Keratinocyte (primary cell): Measurements from ENCODE around the gene CTDSPL. TPM values are rescaled to one million over a fixed set of nuclear protein-coding genes. Genes with fewer than 3 reads are reported as not detected.

Experiments used
- DNase-seq: peaks from one replicate; pipeline ENCODE4 v3.0.0-alpha.2; 2011; ENCODE audit warnings: low read depth, missing footprints, low spot score
- FAIRE-seq: peaks from 2 replicates; lab custom pipeline; 2011; peaks lifted over from hg19 to GRCh38; lab: Jason Lieb, UNC
- H2AFZ ChIP-seq: 2 replicates; pipeline ENCODE4 v1.6.0; 2012; ENCODE audit warnings: low read length, control low read depth, inconsistent platforms; ENCODE audit not compliant: control insufficient read depth
- H3K27ac ChIP-seq: 2 replicates; pipeline ENCODE4 v1.5.1; 2011; ENCODE audit warnings: low read length; ENCODE audit not compliant: control insufficient read depth, insufficient read depth
- H3K27me3 ChIP-seq: 3 replicates; pipeline ENCODE4 v1.6.0; 2011; ENCODE audit warnings: low read length; ENCODE audit not compliant: control insufficient read depth, insufficient read depth; ENCODE audit errors: extremely low read depth
- H3K36me3 ChIP-seq, 2 experiments: 2 replicates in 1 of 2; 3 replicates in 1 of 2; pipeline ENCODE4 v1.5.1; 2011; ENCODE audit warnings: low read length in 2 of 2, mild to moderate bottlenecking in 1 of 2; ENCODE audit not compliant: control insufficient read depth in 2 of 2, insufficient read depth in 2 of 2; ENCODE audit errors: extremely low read depth in 1 of 2
- H3K4me1 ChIP-seq: 3 replicates; pipeline ENCODE4 v1.5.1; 2011; ENCODE audit warnings: low read length; ENCODE audit not compliant: control insufficient read depth, insufficient read depth; ENCODE audit errors: extremely low read depth
- H3K4me2 ChIP-seq: 3 replicates; pipeline ENCODE4 v1.6.0; 2011; ENCODE audit warnings: low read depth, low read length; ENCODE audit not compliant: control insufficient read depth, insufficient read depth; ENCODE audit errors: extremely low read depth
- H3K4me3 ChIP-seq, 3 experiments: fragments of 200-600 bp in 1 of 3; sonication (generic) in 1 of 3; 2 replicates in 2 of 3; 3 replicates in 1 of 3; pipeline ENCODE4 v1.5.1; 2011 to 2016; ENCODE audit warnings: low read length in 3 of 3, mild to moderate bottlenecking in 3 of 3, control low read depth in 2 of 3, inconsistent platforms in 1 of 3, low read depth in 1 of 3, mixed read lengths in 1 of 3, mixed run types in 1 of 3, moderate library complexity in 1 of 3; ENCODE audit not compliant: control insufficient read depth in 2 of 3, insufficient read depth in 2 of 3; ENCODE audit errors: extremely low read depth in 1 of 3
- H3K79me2 ChIP-seq: 2 replicates; pipeline ENCODE4 v1.6.0; 2012; ENCODE audit warnings: low read length; ENCODE audit not compliant: control insufficient read depth, insufficient read depth
- H3K9ac ChIP-seq: 3 replicates; pipeline ENCODE4 v1.6.0; 2011; ENCODE audit warnings: low read length; ENCODE audit not compliant: control insufficient read depth, insufficient read depth; ENCODE audit errors: extremely low read depth
- H3K9me1 ChIP-seq: 3 replicates; pipeline ENCODE4 v1.6.0; 2011; ENCODE audit warnings: low read length; ENCODE audit not compliant: control insufficient read depth, insufficient read depth; ENCODE audit errors: extremely low read depth
- H3K9me3 ChIP-seq: 2 replicates; pipeline ENCODE4 v1.5.1; 2012; ENCODE audit warnings: low read depth, low read length; ENCODE audit not compliant: control insufficient read depth
- H4K20me1 ChIP-seq: 3 replicates; pipeline ENCODE4 v1.6.0; 2011; ENCODE audit warnings: low read length; ENCODE audit not compliant: control insufficient read depth, insufficient read depth; ENCODE audit errors: extremely low read depth
- EZH2 ChIP-seq: IDR thresholded peaks from one replicate; pipeline ENCODE4 v1.6.1; 2012; ENCODE audit warnings: inconsistent platforms, mild to moderate bottlenecking, low read length, moderate library complexity
- dilution Hi-C: fragments of 300-500 bp; cut with MboI; formaldehyde crosslinking; loops from one replicate; pipeline ENCODE4 v1.7.0; 2020; ENCODE audit warnings: low sequenced_read_pairs; ENCODE audit not compliant: extremely low pct_ligation_motif_present
- polyA plus RNA-seq, 5 experiments: library from polyadenylated mRNA; depleted of rRNA in 3 of 5; stranded (reverse) in 3 of 5; stranded (forward) in 1 of 5; unstranded in 1 of 5; fragments of >200 nt; gene quantifications; 1 replicate in 1 of 5; 2 replicates in 3 of 5; 3 replicates in 1 of 5; pipeline versions ENCODE4 v1.2.1 to v1.2.3, GENCODE V29; 2011 to 2012; ENCODE audit warnings: missing spikeins in 2 of 5, low read depth in 1 of 5, low replicate concordance in 1 of 5
- TF ChIP-seq, protein P1 (sequence below), 3 experiments: IDR thresholded peaks in 1 of 3; conservative IDR thresholded peaks in 1 of 3; optimal IDR thresholded peaks in 1 of 3; 2 replicates in 2 of 3; 3 replicates in 1 of 3; pipeline versions ENCODE3 to v1.5.1; 2011; ENCODE audit warnings: low read length in 3 of 3, mild to moderate bottlenecking in 3 of 3, moderate library complexity in 2 of 3, control low read depth in 1 of 3, inconsistent platforms in 1 of 3; ENCODE audit not compliant: insufficient read depth in 2 of 3; ENCODE audit errors: extremely low read depth in 1 of 3

CTDSPL gene
- polyA plus RNA-seq, 1 donor (not counting 4 experiments of a cell fraction or from before 2014, with no cell fraction given): 83.2 TPM

DNA sequence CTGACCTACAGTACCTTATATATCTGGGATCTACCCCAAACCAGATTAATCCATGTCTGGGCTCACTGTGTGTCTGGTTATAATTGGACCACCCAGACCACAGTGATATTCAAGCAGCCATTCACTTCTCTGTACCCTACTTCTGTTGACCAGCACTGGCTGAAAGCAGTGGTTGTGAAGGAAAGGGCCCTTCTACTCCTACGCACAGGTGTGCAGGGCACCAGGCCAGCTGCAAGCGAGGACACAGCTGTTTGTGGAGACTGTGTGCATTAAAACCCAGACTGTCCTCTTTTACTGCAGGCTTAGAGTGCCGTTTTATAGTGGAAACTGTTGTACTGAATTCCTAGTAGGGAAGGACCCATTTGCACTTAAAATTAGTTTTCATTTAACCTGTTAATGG lies 29.5 kb downstream of the CTDSPL start:
- FAIRE-seq (no peak), DNase-seq (no peak)
- H2AFZ ChIP-seq: no peak overlapping the region
- no peak for TF ChIP-seq EZH2
- TF ChIP-seq, protein P1, sequence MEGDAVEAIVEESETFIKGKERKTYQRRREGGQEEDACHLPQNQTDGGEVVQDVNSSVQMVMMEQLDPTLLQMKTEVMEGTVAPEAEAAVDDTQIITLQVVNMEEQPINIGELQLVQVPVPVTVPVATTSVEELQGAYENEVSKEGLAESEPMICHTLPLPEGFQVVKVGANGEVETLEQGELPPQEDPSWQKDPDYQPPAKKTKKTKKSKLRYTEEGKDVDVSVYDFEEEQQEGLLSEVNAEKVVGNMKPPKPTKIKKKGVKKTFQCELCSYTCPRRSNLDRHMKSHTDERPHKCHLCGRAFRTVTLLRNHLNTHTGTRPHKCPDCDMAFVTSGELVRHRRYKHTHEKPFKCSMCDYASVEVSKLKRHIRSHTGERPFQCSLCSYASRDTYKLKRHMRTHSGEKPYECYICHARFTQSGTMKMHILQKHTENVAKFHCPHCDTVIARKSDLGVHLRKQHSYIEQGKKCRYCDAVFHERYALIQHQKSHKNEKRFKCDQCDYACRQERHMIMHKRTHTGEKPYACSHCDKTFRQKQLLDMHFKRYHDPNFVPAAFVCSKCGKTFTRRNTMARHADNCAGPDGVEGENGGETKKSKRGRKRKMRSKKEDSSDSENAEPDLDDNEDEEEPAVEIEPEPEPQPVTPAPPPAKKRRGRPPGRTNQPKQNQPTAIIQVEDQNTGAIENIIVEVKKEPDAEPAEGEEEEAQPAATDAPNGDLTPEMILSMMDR (optimal IDR thresholded peaks at IDR 0.05 in 1 of 3, IDR thresholded peaks at IDR 0.05 in 1 of 3, conservative IDR thresholded peaks at IDR 0.05 in 1 of 3; ENCODE audit: extremely low read depth in 1 of 3, insufficient read depth in 2 of 3, low read length in 3 of 3): no peak
- no peaks in the 10 kb centered on the region for H3K27me3 ChIP-seq
- H3K4me2 ChIP-seq: no peak overlapping the region
- peaks cover 6% of the 10 kb centered on the region for H3K9me1 ChIP-seq
- dilution Hi-C loops: no loop called here
- H3K79me2 ChIP-seq: peaks cover 86% of the 10 kb centered on the region
- H3K27ac ChIP-seq: no peak overlapping the region
- H4K20me1 ChIP-seq: peaks cover 4% of the 10 kb centered on the region
- no peak overlapping the region for H3K9ac ChIP-seq
- H3K36me3 ChIP-seq: no peaks in the 10 kb centered on the region
- no peaks in the 10 kb centered on the region for H3K9me3 ChIP-seq
- H3K4me3 ChIP-seq: no peak overlapping the region
- H3K4me1 ChIP-seq: peaks cover 6% of the 10 kb centered on the region

GRCh38 chr3:37892927-37893600 lies 31.4 kb downstream of the CTDSPL start:
- peaks cover 4% of the 10 kb centered on the region for H4K20me1 ChIP-seq
- TF ChIP-seq, protein P1 (optimal IDR thresholded peaks at IDR 0.05 in 1 of 3, IDR thresholded peaks at IDR 0.05 in 1 of 3, conservative IDR thresholded peaks at IDR 0.05 in 1 of 3; ENCODE audit: extremely low read depth in 1 of 3, insufficient read depth in 2 of 3, low read length in 3 of 3): no peak
- no peak for TF ChIP-seq EZH2
- H3K4me1 ChIP-seq: peaks cover 6% of the 10 kb centered on the region
- no peak for DNase-seq
- dilution Hi-C loops: no loop called here
- peaks cover 6% of the 10 kb centered on the region for H3K9me1 ChIP-seq
- H3K9ac ChIP-seq: no peak overlapping the region
- no peaks in the 10 kb centered on the region for H3K9me3 ChIP-seq
- no peaks in the 10 kb centered on the region for H3K27me3 ChIP-seq
- no peak overlapping the region for H3K27ac ChIP-seq
- H2AFZ ChIP-seq: no peak overlapping the region
- H3K36me3 ChIP-seq: peaks cover 0 to under 1% of the 10 kb centered on the region in 2 experiments
- no peak overlapping the region for H3K4me2 ChIP-seq
- no peak for FAIRE-seq
- no peak overlapping the region for H3K4me3 ChIP-seq
- H3K79me2 ChIP-seq: peaks cover 85% of the 10 kb centered on the region
